Panc1 (cell line): ENCODE measurements around the gene VWA8.

Experiments used
- CTCF ChIP-seq: fragments of 450-650 bp; IDR thresholded peaks from 2 replicates; pipeline ENCODE4 v1.5.1; 2017; ENCODE audit warnings: mild to moderate bottlenecking
- POLR2AphosphoS5 ChIP-seq: IDR thresholded peaks from 2 replicates; pipeline ENCODE4 v1.6.1; 2012; ENCODE audit warnings: mild to moderate bottlenecking, low read depth, low read length, moderate library complexity
- REST ChIP-seq, 2 experiments: IDR thresholded peaks; 2 replicates each; pipeline ENCODE4 v1.6.1; 2011 to 2012; ENCODE audit warnings: low read depth in 2 of 2, control low read depth in 1 of 2, low read length in 1 of 2, mild to moderate bottlenecking in 1 of 2, moderate library complexity in 1 of 2; ENCODE audit not compliant: insufficient read depth in 1 of 2
- SIN3A ChIP-seq: IDR thresholded peaks from 2 replicates; pipeline ENCODE4 v1.6.1; 2012; ENCODE audit warnings: low read depth, mild to moderate bottlenecking, low read length, moderate library complexity, borderline replicate concordance; ENCODE audit not compliant: insufficient read depth
- TCF7L2 ChIP-seq: IDR thresholded peaks from 2 replicates; pipeline ENCODE4 v1.6.1; 2011; ENCODE audit warnings: mild to moderate bottlenecking, low read depth, low read length, inconsistent platforms

DNA sequence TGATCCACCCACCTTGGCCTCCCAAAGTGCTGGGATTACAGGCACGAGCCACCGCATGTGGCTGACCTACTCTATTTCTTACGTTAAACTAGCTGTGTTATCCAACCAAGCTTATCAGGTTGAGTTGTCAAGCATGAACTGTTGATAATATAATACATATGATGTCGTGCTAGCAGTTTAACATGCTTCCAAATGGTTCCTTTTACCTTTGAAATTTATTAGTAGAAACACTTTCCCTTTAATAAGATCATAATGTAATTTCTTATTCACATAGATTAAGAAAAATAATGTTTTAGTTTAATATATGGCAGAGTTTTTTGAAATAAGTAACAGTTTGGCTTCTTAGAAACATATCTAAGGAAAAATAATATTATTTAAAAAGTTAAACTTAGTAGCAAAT is 34.4 kb upstream of the VWA8 start:
- TF ChIP-seq POLR2AphosphoS5 (no peak), CTCF (no peak), REST (IDR thresholded peaks at IDR 0.05; ENCODE audit: insufficient read depth in 1 of 2, low read depth in 2 of 2, low read length in 1 of 2) (no peak), SIN3A (no peak), TCF7L2 (no peak)
